HG03354 (cell line): Measurements from ENCODE around the gene TUBB6.

Experiments
- ATAC-seq: cut with Tn5 transposase; IDR thresholded peaks from one replicate; pipeline ENCODE4 v1.9.1; 2021; ENCODE audit warnings: mild to moderate bottlenecking; ENCODE audit not compliant: unreplicated experiment, poor library complexity, severe bottlenecking

TUBB6 gene

DNA sequence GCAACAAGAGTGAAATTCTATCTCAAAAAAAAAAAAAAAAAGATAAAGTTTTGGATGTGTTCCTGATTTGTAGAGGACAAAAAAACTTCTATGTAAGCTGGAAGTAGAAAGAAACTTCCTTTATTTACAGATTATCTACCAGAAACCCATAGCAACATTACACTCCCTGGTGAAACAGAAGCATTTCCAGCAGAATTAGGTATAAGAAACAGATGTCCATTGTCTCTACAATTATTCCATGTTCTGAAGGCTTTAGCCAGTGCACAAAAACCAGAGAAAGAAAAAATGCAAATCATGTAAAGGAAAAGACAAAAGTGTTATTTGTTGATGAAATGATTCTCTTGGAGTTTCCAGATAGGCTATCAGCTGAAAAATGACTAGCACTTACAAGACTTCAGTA lies 4.9 kb downstream of the TUBB6 start:
- no peak for ATAC-seq

DNA sequence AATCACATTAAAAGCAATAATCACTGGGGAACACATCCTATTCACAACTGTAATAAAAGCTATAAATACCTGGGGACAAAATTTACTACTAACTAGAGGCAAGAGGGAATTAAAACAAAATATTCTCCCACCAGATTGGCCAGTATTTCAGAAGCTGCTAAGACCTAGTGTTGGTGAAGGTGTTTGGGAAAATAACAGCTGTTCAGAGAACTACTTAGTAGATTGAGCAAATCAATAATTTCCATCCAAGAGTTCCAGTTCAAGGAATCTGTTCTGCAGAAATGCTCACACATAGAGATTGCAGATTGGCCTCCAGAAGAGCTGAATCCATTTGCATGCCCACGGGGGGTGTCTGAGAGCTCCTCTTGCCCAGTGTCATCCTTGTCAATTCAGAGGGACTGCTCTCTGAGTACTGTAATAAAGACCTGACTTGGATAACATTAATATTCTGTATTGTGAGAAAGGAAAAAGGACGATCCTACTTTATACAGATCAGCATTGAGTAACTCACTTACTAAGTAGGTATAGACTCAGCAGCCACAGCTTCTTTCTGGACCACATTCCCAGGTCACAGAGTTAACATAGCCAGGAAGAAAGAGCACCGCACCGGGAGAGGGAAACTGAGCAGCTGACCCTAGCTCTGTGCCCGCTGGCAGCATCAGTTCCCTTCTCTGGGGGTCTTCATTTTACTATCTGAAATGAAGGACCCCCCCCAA lies 5.6 kb downstream of the TUBB6 start:
- ATAC-seq, result no peak

DNA sequence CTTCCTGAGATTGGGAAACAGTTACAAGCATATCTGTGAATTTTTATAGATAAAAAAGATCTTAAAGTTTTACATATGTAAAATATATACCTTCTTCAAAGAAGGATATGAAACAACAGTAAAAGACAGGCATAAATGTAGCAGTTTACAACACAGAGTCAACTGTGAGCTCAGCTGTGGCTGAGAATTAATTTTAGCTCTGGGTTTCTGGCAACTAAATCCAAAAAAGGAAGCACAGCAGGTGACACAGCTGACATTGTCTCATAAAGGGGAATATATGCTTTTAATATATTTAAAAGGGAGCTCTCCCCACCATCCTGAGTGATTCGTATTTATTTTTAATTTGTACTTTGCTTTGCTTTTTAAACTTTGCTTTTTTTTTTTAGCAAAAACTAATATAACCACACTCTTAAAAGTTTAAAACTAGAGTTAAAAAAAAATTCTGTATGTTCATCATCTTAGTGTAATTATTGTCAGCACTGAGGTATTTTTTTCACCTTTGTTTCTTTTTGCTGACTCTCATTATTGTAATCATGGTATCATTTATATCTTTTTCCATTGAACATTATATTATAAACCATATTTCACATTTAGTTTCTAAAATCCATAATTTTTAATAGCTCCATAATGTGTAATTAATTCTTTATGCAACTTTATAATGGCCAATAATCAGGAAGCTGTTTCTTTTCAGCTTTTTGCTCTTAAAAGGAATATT lies 6.7 kb downstream of the TUBB6 start:
- ATAC-seq, result no peak

DNA sequence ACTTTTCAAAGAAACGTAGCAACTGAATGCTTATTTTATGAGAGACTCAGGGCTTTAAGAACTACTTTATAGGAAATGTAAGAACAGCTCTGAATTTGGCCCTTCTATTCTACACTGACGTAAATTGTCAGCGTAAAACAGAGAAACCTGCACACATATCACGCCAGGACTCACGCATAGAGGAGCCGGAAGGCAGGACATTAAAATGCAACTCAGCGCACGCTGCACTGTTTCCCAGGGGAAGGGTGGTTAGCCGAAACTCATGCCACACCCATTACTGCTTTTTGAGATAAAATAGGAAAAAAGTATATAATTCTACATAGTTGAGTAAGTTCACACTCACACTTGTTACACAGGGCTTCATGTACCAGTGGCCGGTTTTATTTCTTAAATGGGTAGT lies 7.4 kb downstream of the TUBB6 start:
- no peak for ATAC-seq

DNA sequence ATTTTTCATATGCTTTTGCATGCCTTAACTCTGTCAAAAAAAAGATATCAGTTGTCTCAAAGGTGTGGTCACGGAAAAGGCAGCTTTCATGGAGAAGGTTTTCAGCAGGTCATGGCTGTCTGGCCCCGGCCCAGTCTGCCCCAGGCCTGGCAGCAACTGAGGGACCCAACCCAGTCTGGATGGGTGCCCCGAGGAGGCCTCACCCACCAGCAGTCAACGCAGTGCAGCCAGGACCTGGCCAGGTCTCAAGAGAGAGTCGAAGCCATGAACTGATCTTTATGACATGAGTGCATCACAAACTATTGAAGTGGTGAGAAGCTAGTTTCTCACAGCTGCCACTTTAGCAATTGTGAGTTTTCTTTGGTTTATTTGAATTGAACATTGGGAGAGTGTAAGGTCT lies 7.9 kb downstream of the TUBB6 start:
- no peak for ATAC-seq

DNA sequence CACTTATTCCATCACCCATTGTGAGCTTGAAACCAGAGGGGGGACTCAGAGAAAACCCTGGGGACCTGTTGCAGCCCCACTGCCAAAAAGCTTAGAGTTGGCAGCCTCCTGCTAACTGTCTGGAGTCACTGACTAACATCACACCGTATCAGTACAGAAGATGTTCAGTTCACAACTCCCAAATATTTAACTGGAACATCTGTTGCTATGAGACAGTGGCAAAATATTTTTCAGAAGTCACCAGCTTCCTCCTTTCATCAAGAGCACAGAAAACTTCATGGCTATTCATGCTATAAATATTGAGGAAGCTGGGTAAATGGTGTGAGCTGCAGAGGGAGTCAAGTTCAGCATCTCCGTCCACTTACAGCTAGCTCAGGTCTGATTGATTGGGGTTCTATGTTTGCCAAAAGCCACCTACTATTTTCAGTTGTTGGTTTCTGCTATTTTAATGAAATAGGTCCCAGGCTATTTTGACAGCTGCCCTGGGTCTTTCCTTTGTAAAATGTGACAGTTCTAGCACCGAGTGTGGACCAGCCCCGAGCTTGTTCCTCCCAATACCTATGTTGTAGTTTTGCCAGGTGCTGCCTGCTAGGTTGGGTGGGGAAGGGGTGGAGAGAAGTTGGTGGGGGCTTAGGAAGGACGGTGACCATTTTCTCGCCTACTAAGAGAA lies 9.8 kb downstream of the TUBB6 start:
- peak; percentile 39 for ATAC-seq

DNA sequence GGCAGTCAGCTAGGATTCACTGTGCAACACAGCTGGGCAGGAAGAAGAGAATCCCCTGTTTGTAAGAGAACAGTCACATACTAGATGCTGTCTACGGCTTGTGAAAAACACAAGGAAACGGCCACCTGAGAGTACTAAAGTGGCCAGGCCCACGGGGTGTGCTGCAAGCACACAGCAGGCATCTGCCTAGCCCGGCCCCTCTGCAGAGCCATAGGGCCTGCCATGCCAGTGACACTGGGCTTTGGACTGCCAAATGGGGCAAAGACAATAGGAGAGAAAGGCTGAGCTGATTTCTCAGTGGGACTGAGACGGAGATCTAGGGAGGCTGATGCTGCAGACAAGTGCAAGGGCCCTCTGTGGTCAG lies 10.3 kb downstream of the TUBB6 start:
- peak; percentile 27 for ATAC-seq

DNA sequence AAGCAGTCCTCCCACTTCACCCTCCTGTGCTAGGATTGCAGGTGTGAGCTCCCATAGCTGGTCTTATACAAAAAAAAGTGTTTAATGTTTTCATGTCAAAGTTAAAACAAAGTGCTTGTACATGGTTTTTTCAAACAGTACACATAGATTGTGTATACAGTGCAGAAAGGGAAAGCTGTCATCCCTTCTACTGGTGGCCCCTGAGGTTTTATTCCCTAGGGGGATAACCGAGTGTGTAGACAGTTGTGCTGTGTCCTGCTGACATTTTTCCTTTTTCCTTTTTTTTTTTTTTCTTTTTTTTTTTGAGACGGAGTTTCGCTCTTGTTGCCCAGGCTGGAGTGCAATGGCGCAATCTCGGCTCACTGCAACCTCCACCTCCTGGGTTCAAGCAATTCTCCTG lies 10.8 kb downstream of the TUBB6 start:
- ATAC-seq, result no peak

DNA sequence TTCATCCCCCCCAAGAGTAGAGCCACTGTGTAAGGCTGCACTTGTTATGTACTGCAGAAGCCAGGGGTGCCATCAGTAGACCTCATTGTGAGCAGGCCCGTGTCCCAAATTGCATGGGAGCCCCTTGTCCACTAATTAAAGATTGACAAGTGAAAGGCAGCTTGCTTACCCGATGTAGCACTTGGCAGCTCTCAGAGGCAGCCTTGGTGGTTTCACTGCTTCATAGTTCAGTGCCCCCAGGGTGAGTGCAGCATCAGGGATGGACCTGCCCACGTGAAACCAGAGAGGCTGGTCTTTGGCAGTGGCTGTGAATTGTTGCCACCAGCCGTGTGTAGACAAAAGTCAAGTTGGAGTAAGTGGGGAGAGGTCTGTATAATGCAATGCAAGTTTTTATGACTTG lies 13.3 kb downstream of the TUBB6 start:
- ATAC-seq, result peak; percentile 80

DNA sequence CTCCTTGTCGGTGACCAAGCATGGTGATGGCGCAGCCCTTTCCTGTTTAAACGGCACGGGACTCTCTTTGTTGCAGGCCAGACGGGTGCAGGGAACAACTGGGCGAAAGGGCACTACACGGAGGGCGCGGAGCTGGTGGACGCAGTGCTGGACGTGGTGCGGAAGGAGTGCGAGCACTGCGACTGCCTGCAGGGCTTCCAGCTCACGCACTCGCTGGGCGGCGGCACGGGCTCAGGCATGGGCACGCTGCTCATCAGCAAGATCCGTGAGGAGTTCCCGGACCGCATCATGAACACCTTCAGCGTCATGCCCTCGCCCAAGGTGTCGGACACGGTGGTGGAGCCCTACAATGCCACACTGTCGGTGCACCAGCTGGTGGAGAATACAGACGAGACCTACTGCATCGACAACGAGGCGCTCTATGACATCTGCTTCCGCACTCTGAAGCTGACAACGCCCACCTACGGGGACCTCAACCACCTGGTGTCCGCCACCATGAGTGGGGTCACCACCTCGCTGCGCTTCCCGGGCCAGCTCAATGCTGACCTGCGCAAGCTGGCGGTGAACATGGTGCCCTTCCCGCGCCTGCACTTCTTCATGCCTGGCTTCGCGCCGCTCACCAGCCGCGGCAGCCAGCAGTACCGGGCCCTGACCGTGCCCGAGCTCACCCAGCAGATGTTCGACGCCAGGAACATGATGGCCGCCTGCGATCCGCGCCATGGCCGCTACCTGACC lies 17.1 kb downstream of the TUBB6 start:
- ATAC-seq, result no peak

DNA sequence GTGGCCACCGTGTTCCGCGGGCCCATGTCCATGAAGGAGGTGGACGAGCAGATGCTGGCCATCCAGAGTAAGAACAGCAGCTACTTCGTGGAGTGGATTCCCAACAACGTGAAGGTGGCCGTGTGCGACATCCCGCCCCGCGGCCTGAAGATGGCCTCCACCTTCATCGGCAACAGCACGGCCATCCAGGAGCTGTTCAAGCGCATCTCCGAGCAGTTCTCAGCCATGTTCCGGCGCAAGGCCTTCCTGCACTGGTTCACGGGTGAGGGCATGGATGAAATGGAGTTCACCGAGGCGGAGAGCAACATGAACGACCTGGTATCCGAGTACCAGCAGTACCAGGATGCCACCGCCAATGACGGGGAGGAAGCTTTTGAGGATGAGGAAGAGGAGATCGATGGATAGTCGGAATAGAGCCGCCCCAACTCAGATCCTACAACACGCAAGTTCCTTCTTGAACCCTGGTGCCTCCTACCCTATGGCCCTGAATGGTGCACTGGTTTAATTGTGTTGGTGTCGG lies 17.7 kb downstream of the TUBB6 start:
- no peak for ATAC-seq

DNA sequence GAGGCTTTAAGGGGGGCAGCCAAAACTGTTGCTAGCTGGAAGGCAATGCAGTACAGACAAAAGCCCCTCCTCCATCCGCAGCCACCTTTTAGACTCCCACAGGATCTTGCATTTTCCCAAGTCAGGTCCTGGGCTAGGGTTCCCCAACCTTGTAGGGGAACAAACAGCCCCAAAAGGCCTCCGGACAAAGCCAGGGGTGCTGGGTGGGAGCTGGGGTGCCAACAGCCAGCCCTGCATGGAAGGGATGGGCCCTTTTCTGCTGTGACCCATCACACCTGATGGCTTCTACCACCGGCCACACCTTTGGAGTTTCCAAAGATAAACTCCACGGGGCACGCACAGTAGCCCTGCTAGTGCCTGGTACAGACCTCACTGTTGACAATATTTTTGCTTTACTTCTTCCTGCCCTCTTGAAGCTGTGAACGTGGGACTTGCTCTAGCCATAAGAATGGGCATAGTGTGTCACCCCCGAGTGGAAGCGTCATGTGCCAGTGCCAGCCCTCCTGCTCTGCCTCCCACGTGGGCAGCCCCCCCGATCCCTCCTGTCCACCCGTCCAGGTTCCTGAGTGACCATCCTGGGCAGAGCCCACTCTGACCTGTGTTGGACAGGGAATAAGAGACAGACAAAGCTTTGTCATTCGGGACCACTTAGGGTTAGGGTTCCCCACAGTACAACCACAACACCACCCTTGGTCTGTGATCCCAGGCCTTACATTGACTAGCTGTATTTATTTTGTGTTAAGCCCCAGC lies 18.8 kb downstream of the TUBB6 start:
- no peak for ATAC-seq

DNA sequence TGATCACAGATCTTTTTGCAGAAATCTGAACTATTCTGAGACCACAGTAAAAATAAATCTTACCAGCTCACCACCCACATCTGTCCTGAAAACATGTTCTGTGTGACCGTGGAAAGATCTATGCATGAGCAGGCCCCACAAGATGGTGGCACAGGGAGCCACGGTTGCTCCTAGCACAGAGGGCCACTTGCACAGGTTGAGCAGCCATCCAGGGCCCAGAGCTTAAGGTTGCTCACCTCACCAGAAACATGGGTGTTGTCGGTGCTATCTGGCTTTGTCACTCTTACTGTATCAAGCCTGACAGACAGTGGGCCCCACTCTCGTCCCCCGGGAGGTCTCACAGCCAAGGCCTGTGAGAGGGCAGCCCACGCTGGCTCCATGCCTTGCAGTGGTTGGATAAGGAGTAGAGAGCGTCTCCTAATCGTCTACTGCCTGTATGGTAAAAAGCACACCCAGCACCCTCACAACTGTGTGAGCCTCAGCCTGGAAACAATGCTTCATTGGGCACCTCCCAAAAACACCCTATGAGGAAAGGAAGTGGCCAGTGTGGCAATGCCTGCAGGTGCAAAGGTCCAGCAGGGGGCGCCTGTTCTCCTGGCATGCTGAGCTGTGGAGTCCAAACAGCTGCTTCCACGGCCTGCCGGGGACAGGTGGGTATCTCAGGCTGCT lies 19.6 kb downstream of the TUBB6 start:
- peak; percentile 76 for ATAC-seq

DNA sequence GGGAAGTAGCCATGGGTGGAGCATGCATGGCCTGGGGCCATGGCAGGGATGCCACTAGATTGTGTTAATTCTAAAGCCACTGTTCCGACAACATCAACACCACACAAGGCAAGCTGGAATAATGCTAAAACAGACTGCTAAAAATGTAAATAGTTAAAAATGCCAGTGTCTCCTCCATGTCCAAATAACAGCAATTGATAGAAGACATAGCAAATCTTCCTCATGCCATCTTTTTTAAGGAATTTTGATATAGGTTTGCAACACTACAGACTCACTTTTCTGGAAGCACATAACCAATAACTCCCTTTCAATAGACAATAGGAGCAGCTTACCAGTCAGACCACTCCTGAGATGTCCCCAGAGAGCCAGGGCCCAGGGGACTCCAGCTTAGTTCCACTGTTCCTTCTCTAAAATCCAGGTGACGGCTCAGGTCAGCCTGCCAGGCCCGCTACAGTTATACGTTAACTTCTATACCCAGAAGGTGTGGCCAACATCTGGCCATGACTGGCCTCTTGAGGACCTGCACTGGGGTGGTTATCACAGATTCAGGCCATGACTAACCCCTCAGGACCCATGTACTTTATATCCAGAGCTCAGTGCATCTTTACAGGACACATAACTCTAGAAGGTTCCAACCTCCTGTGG lies 20.3 kb downstream of the TUBB6 start:
- no peak for ATAC-seq

DNA sequence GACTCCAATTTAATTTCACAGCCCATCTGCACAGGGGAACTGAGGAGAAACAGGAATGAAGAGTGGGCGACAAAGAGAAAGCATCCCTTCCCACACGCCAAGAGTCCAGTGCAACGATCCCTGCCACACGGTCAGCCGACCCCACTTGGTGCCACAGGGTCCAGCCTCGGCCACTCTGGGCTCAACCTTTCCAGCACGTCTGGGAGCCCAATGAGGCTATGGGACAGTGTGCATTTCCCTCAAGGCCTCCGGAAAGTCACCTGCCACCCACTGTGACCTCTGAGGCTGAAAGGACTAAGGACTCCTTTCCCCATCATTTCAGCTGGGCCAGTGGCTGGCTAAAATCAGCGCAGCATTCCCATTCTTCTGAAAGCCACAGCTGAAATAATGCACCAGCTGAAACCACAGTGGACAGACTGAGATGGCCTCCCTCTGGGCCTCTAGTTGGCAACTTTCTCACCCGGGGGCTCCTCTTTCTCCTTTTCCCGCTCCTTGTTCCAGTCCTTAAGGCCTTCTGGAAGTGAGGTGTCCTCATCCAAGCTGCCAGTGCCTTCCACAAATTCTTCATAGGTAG lies 21.2 kb downstream of the TUBB6 start:
- no peak for ATAC-seq

DNA sequence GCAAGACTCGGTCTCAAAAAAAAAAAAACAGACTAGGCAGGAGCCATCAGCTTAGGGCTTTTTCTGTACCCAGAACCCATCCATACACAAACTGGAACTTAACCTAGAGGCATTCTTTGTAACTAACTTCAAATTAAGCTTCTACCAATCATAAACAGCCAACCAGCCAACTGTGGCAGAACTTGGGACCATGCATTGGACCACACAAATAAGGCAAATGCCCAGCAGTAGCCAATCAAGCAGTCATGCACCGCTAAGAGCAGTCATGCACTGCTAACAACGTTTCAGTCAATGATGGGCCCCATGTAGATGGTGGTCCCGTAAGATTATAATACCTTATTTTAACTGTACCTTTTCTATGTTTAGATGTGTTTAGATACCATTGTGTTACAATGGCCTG lies 22.7 kb downstream of the TUBB6 start:
- no peak for ATAC-seq

DNA sequence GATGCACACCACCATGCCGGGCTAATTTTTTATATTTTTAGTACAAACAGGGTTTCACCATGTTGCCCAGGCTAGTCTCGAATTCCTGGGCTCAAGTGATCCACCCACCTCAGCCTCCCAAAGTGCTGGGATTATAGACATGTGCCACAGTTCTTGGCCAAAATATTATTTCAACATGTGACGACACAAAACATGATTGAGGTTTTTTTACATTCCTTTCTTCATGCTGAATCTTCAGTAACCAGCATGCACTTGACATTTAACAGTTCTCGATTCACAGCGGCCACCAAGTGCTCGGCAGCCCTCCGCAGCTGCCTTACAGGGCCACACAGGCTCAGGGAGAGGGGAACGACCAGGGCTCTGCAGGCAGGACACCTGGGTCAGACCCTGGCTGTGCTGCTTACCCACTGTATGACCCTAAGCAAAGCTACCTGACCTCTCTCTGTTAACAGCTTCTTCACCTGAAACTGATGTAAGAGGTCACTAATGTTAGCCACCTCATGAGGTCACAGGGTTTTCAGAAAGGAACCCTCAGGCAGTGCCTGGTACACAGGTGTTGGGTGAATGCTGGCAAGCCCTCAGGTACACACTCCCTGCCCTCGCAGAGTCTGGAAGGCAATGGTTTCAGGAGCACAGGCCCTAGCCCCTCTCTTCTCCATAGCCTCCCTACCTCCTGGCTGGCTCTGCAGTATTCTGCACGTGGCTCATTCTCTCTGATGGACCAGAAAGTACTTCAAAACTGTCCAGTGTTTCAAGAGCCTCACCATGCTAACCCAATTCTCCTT lies 25.7 kb downstream of the TUBB6 start:
- ATAC-seq, result no peak
